ENCODE results near the gene PTPRG.

DNA sequence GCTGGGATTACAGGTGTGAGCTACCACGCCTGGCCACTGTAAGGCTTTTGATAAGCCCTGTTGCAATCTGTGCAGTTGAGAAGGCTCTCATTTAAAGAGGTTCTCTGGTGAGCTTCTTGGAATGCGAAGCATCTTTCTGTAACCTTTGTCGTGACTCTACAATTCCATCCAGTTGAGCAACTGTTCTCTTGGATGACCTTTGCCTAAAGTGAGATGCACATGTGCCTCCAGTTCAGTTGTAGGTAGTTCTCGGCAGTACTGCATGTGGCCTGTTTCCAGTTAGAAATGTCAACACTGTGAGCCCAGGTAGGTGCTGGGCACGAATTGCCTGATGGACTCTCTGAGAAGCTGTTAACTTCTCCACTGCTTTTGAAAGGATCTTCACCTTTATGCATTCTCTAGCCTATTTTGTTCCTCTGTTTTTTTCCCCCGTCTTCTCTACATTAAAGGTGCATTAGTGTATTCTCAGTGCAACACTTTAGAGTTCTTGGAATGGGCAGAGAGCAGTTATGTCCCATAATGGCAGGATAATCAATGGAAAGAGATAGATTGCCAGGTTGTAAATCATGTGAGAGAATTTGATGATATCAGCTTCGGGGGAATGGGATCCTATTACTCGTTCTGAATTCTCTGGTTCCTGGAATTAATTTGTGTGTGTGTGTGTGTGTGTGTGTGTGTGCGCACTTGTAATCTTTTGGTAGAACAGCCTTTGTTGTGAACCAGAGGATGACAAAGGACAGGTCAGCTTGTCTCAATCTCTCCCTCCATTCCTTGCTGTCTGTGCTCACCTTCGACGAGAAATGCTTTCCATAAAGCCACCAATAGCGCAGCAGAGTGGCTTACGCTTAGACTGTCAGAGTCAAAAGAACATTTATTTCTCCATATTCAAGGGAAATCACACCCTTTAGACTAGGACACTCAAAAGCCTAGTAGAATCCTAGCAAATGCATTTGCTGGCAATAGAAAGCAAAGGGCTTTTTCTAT, 51.1 kb downstream of the PTPRG start:
- TF ChIP-seq, protein P1, sequence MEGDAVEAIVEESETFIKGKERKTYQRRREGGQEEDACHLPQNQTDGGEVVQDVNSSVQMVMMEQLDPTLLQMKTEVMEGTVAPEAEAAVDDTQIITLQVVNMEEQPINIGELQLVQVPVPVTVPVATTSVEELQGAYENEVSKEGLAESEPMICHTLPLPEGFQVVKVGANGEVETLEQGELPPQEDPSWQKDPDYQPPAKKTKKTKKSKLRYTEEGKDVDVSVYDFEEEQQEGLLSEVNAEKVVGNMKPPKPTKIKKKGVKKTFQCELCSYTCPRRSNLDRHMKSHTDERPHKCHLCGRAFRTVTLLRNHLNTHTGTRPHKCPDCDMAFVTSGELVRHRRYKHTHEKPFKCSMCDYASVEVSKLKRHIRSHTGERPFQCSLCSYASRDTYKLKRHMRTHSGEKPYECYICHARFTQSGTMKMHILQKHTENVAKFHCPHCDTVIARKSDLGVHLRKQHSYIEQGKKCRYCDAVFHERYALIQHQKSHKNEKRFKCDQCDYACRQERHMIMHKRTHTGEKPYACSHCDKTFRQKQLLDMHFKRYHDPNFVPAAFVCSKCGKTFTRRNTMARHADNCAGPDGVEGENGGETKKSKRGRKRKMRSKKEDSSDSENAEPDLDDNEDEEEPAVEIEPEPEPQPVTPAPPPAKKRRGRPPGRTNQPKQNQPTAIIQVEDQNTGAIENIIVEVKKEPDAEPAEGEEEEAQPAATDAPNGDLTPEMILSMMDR (IDR thresholded peaks at IDR 0.05): no peak
- TF ChIP-seq POLR2A (IDR thresholded peaks at IDR 0.05): no peak

All from adrenal gland (tissue), 5 donors.